ENCODE data around the gene USP17L11. TPM values are rescaled to one million over a fixed set of nuclear protein-coding genes. Genes with fewer than 3 reads are reported as not detected.
"Not testable (repeated sequence)": the region's sequence is repeated elsewhere in the genome, so short reads cannot be mapped to it uniquely, and the experiment has no call there.

USP17L11 gene, protein sequence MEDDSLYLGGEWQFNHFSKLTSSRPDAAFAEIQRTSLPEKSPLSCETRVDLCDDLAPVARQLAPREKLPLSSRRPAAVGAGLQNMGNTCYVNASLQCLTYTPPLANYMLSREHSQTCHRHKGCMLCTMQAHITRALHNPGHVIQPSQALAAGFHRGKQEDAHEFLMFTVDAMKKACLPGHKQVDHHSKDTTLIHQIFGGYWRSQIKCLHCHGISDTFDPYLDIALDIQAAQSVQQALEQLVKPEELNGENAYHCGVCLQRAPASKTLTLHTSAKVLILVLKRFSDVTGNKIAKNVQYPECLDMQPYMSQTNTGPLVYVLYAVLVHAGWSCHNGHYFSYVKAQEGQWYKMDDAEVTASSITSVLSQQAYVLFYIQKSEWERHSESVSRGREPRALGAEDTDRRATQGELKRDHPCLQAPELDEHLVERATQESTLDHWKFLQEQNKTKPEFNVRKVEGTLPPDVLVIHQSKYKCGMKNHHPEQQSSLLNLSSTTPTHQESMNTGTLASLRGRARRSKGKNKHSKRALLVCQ
- total RNA-seq (not detected in 2 replicates), polyA plus RNA-seq (not detected in 2 replicates)

DNA sequence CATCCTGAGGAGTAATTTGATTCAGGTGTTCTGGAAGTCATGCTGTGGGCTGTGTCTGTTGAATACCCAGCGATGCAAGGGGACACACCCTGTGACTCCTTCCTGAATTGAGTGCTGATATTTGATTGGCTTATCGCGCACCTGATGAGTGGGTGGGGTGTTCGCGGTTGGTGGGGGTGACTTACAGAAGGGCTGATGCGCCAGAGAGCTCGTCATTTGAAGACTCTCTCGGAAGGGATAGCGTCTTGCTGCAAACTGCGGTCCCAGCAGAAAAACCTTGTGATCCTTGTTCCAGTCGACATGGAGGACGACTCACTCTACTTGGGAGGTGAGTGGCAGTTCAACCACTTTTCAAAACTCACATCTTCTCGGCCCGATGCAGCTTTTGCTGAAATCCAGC is at the start of gene USP17L11:
TSS of gene USP17L11 (plus strand) at position 301 of the 400 bp plus-strand sequence. CDS start at position 301, 0 bp downstream.
- H3K9me3 ChIP-seq (ENCODE audit: low read depth); H3K4me2 ChIP-seq; H3K36me3 ChIP-seq (replicated peaks; ENCODE audit: insufficient read depth, low read depth); H3K4me1 ChIP-seq (ENCODE audit: insufficient read depth); DNase-seq (ENCODE audit: low spot score); H3K27me3 ChIP-seq; H2AFZ ChIP-seq; H4K20me1 ChIP-seq (ENCODE audit: insufficient read depth, poor library complexity, severe bottlenecking); H3K9me2 ChIP-seq (replicated peaks; ENCODE audit: insufficient read depth); H3K27ac ChIP-seq; H3K79me2 ChIP-seq; H3K4me3 ChIP-seq: not testable (repeated sequence)
- WGBS (ENCODE audit: low lambda C conversion rate, missing lambda C conversion rate) = no CpG with 5 or more reads among the region's 14 CpGs

DNA sequence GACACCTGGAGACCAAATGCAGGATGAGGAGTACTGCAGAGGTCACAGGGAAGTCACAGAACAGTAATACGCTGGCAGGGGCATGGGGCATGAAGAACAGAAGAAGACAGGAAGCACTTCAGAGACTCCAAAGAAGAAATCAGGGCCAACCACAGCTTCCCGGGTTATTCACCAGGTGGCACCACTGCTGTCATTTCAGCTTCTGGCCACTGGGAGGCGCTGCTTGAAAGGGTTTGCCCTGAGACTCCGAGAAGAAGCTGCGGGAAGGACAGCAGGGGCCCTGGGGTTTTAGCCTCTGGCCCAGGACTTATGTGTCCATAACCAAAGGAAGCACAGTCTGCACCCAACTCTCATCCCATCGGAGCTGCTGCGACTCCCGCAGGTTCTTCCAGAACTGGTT is 49.2 kb upstream of the USP17L11 start:
- not testable (repeated sequence) for DNase-seq (ENCODE audit: low spot score); H2AFZ ChIP-seq; H3K4me1 ChIP-seq (ENCODE audit: insufficient read depth); H3K9me2 ChIP-seq (replicated peaks; ENCODE audit: insufficient read depth); H3K36me3 ChIP-seq (replicated peaks; ENCODE audit: insufficient read depth, low read depth); H3K27ac ChIP-seq; H3K4me3 ChIP-seq; H3K4me2 ChIP-seq; H3K9me3 ChIP-seq (ENCODE audit: low read depth); H3K27me3 ChIP-seq; H3K79me2 ChIP-seq; H4K20me1 ChIP-seq (ENCODE audit: insufficient read depth, poor library complexity, severe bottlenecking)
- WGBS (ENCODE audit: low lambda C conversion rate, missing lambda C conversion rate) = no CpG with 5 or more reads among the region's 8 CpGs

DNA sequence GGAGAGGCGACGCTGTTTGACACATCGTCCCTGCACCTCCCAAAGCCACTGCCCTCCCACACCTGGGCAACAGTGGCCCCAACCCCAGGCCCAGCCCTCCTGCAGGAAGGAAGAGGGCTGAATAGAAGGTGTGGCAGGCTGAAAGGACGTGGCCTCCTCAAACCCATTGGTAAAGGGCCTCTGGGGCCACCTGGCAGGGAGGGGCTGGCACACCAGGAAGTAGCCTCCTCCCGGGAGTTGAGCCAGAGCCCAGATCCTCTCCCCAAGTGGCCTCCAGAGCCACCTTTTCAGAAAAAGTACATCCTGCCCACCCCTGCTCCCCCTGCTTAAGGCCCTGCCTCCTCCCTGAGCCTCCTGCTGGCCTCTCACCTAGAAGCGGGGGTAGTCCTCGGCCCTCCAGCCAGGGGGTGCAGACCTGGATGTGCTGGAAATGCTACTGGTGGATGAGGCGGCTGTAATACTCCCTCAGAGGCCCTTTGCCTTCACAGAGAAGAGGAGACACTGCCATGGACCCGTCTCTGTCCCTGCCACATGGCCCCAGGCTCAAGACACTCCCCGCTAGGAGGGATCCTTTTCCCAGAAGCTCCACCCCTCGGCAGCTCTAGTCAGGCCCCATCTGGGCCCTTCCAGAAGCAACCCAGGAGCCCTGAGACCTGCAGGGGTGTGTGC is 45.3 kb upstream of the USP17L11 start, which contains the start of gene FAM90A26:
TSS of gene FAM90A26 (plus strand) at position 619 of the 669 bp plus-strand sequence. CDS start 2,764 bp downstream, outside the sequence.
- not testable (repeated sequence) for H3K27ac ChIP-seq; H3K4me1 ChIP-seq (ENCODE audit: insufficient read depth); H3K27me3 ChIP-seq; H3K79me2 ChIP-seq; H3K36me3 ChIP-seq (replicated peaks; ENCODE audit: insufficient read depth, low read depth); H3K9me2 ChIP-seq (replicated peaks; ENCODE audit: insufficient read depth); H3K9me3 ChIP-seq (ENCODE audit: low read depth); H2AFZ ChIP-seq; H3K4me3 ChIP-seq; H3K4me2 ChIP-seq; DNase-seq (ENCODE audit: low spot score); H4K20me1 ChIP-seq (ENCODE audit: insufficient read depth, poor library complexity, severe bottlenecking)
- no CpG with 5 or more reads among the region's 11 CpGs for WGBS (ENCODE audit: low lambda C conversion rate, missing lambda C conversion rate)

DNA sequence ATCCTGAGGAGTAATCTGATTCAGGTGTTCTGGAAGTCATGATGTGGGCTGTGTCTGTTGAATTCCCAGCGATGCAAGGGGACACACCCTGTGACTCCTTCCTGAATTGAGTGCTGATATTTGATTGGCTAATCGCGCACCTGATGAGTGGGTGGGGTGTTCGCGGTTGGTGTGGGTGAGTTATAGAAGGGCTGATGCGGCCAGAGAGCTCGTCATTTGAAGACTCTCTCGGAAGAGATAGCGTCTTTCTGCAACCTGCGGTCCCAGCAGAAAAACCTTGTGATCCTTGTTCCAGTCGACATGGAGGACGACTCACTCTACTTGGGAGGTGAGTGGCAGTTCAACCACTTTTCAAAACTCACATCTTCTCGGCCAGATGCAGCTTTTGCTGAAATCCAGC is 4.8 kb upstream of the USP17L11 start, which contains the start of gene USP17L10:
TSS of gene USP17L10 (plus strand) at position 301 of the 400 bp plus-strand sequence. CDS start at position 301, 0 bp downstream.
- not testable (repeated sequence) for H3K79me2 ChIP-seq; H3K9me2 ChIP-seq (replicated peaks; ENCODE audit: insufficient read depth); DNase-seq (ENCODE audit: low spot score); H3K27ac ChIP-seq; H3K27me3 ChIP-seq; H4K20me1 ChIP-seq (ENCODE audit: insufficient read depth, poor library complexity, severe bottlenecking); H2AFZ ChIP-seq; H3K4me3 ChIP-seq; H3K36me3 ChIP-seq (replicated peaks; ENCODE audit: insufficient read depth, low read depth); H3K4me2 ChIP-seq; H3K9me3 ChIP-seq (ENCODE audit: low read depth); H3K4me1 ChIP-seq (ENCODE audit: insufficient read depth)
- 71% methylated on average over 4 of the region's 13 CpGs for WGBS (ENCODE audit: low lambda C conversion rate, missing lambda C conversion rate)

DNA sequence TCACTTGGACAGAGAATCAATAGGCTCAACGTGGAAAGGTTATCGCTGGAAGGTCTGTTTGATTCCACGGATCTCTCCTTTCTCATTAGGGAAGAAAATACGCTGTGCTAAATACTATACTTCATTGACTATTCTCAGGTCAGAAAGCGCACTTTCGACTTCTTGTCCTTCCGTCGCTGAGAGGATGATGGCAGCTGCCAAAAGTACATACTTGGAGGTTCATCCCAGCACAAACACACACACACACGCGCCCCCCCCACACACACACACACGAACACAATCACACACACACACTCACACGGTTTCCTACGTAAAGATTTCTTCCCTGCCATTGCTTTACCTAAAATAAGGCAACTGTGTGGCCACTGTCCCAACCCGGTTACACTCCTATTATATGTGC is 504 bp upstream of the USP17L11 start:
- not testable (repeated sequence) for H3K27ac ChIP-seq; H3K9me3 ChIP-seq (ENCODE audit: low read depth); H3K4me1 ChIP-seq (ENCODE audit: insufficient read depth); H3K4me2 ChIP-seq; DNase-seq (ENCODE audit: low spot score); H3K4me3 ChIP-seq; H3K36me3 ChIP-seq (replicated peaks; ENCODE audit: insufficient read depth, low read depth); H4K20me1 ChIP-seq (ENCODE audit: insufficient read depth, poor library complexity, severe bottlenecking); H3K27me3 ChIP-seq; H2AFZ ChIP-seq; H3K79me2 ChIP-seq; H3K9me2 ChIP-seq (replicated peaks; ENCODE audit: insufficient read depth)
- WGBS (ENCODE audit: low lambda C conversion rate, missing lambda C conversion rate) = 87% methylated on average over 12 of the region's 14 CpGs

DNA sequence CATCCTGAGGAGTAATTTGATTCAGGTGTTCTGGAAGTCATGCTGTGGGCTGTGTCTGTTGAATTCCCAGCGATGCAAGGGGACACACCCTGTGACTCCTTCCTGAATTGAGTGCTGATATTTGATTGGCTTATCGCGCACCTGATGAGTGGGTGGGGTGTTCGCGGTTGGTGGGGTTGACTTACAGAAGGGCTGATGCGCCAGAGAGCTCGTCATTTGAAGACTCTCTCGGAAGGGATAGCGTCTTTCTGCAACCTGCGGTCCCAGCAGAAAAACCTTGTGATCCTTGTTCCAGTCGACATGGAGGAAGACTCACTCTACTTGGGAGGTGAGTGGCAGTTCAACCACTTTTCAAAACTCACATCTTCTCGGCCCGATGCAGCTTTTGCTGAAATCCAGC is 4.6 kb downstream of the USP17L11 start, which contains the start of gene USP17L12:
TSS of gene USP17L12 (plus strand) at position 301 of the 400 bp plus-strand sequence. CDS start at position 301, 0 bp downstream.
- no CpG with 5 or more reads among the region's 13 CpGs for WGBS (ENCODE audit: low lambda C conversion rate, missing lambda C conversion rate)
- H3K27ac ChIP-seq; H4K20me1 ChIP-seq (ENCODE audit: insufficient read depth, poor library complexity, severe bottlenecking): not testable (repeated sequence)

DNA sequence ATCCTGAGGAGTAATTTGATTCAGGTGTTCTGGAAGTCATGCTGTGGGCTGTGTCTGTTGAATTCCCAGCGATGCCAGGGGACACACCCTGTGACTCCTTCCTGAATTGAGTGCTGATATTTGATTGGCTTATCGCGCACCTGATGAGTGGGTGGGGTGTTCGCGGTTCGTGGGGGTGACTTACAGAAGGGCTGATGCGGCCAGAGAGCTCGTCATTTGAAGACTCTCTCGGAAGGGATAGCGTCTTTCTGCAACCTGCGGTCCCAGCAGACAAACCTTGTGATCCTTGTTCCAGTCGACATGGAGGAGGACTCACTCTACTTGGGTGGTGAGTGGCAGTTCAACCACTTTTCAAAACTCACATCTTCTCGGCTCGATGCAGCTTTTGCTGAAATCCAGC is 9.4 kb downstream of the USP17L11 start, which contains the start of gene USP17L13:
TSS of gene USP17L13 (plus strand) at position 301 of the 400 bp plus-strand sequence. CDS start at position 301, 0 bp downstream.
- not testable (repeated sequence) for H3K4me2 ChIP-seq; H3K27ac ChIP-seq; H3K36me3 ChIP-seq (replicated peaks; ENCODE audit: insufficient read depth, low read depth); H3K4me1 ChIP-seq (ENCODE audit: insufficient read depth); H3K4me3 ChIP-seq; H3K79me2 ChIP-seq; H3K27me3 ChIP-seq; H3K9me3 ChIP-seq (ENCODE audit: low read depth); H3K9me2 ChIP-seq (replicated peaks; ENCODE audit: insufficient read depth); DNase-seq (ENCODE audit: low spot score); H2AFZ ChIP-seq; H4K20me1 ChIP-seq (ENCODE audit: insufficient read depth, poor library complexity, severe bottlenecking)
- no CpG with 5 or more reads among the region's 14 CpGs for WGBS (ENCODE audit: low lambda C conversion rate, missing lambda C conversion rate)

More for the DNA sequence above, 4.6 kb downstream of the USP17L11 start, which contains the start of gene USP17L12:
- H3K4me1 ChIP-seq (ENCODE audit: insufficient read depth); H3K4me2 ChIP-seq; H3K27me3 ChIP-seq; H3K79me2 ChIP-seq; DNase-seq (ENCODE audit: low spot score); H3K9me3 ChIP-seq (ENCODE audit: low read depth); H3K9me2 ChIP-seq (replicated peaks; ENCODE audit: insufficient read depth); H2AFZ ChIP-seq; H3K4me3 ChIP-seq; H3K36me3 ChIP-seq (replicated peaks; ENCODE audit: insufficient read depth, low read depth): not testable (repeated sequence)

DNA sequence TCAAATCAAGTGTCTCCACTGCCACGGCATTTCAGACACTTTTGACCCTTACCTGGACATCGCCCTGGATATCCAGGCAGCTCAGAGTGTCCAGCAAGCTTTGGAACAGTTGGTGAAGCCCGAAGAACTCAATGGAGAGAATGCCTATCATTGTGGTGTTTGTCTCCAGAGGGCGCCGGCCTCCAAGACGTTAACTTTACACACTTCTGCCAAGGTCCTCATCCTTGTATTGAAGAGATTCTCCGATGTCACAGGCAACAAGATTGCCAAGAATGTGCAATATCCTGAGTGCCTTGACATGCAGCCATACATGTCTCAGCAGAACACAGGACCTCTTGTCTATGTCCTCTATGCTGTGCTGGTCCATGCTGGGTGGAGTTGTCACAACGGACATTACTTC is 15.0 kb downstream of the USP17L11 start:
- not testable (repeated sequence) for H3K79me2 ChIP-seq; H3K4me1 ChIP-seq (ENCODE audit: insufficient read depth); H3K9me3 ChIP-seq (ENCODE audit: low read depth); H3K4me3 ChIP-seq; H3K36me3 ChIP-seq (replicated peaks; ENCODE audit: insufficient read depth, low read depth); H2AFZ ChIP-seq; H4K20me1 ChIP-seq (ENCODE audit: insufficient read depth, poor library complexity, severe bottlenecking); H3K9me2 ChIP-seq (replicated peaks; ENCODE audit: insufficient read depth); H3K4me2 ChIP-seq; DNase-seq (ENCODE audit: low spot score); H3K27me3 ChIP-seq; H3K27ac ChIP-seq
- 80% methylated on average over 5 of the region's 8 CpGs for WGBS (ENCODE audit: low lambda C conversion rate, missing lambda C conversion rate)

All from hepatocyte (in vitro differentiated cells).